Measurements from ENCODE around the gene PSMD10.

PSMD10 gene

GRCh38 chrX:108121291-108121690 is 29.9 kb upstream of the PSMD10 start:
- Histone ChIP-seq H2AK5ac (ENCODE audit: low read length) (no peak overlapping the region), H3K18ac (ENCODE audit: low read length) (no peak overlapping the region), H3K9ac (ENCODE audit: low read length) (no peak overlapping the region), H4K5ac (ENCODE audit: low read length) (no peak overlapping the region), H2BK15ac (replicated peaks; ENCODE audit: low read depth) (no peak overlapping the region), H3K79me1 (ENCODE audit: low read length) (no peaks in the 10 kb centered on the region), H3K4ac (ENCODE audit: low read depth, low read length) (no peak overlapping the region), H3K4me2 (ENCODE audit: low read length) (no peak overlapping the region), H2BK5ac (ENCODE audit: low read length) (no peak overlapping the region), H3K56ac (ENCODE audit: low read length) (no peak overlapping the region), H3K27me3 (ENCODE audit: insufficient read depth, low read length, poor library complexity) (no peaks in the 10 kb centered on the region), H3K79me2 (ENCODE audit: control insufficient read depth, insufficient read depth, low read length) (no peaks in the 10 kb centered on the region), H2BK120ac (ENCODE audit: low read depth, low read length) (no peak overlapping the region), H3K4me3 (ENCODE audit: low read length) (no peak overlapping the region), H3K4me1 (ENCODE audit: control insufficient read depth, low read depth, low read length) (no peaks in the 10 kb centered on the region), H4K8ac (ENCODE audit: low read depth, low read length) (no peak overlapping the region), H3K23ac (ENCODE audit: low read length) (no peak overlapping the region), H3K27ac (ENCODE audit: low read depth, low read length) (no peak overlapping the region), H3K36me3 (ENCODE audit: control insufficient read depth, insufficient read depth, low read length) (no peaks in the 10 kb centered on the region)
- no peak for DNase-seq
- no CpG with 5 or more reads among the region's 3 CpGs for WGBS (ENCODE audit: extremely low coverage, insufficient coverage, low lambda C conversion rate)

- Histone ChIP-seq H3K4me3 (ENCODE audit: low read length) (no peak overlapping the region), H2BK120ac (ENCODE audit: low read depth, low read length) (no peak overlapping the region), H2BK5ac (ENCODE audit: low read length) (no peak overlapping the region), H3K56ac (ENCODE audit: low read length) (no peak overlapping the region), H3K79me2 (ENCODE audit: control insufficient read depth, insufficient read depth, low read length) (no peaks in the 10 kb centered on the region), H3K18ac (ENCODE audit: low read length) (no peak overlapping the region), H2BK15ac (replicated peaks; ENCODE audit: low read depth) (no peak overlapping the region), H3K27ac (ENCODE audit: low read depth, low read length) (no peak overlapping the region), H3K4me2 (ENCODE audit: low read length) (no peak overlapping the region), H3K9ac (ENCODE audit: low read length) (no peak overlapping the region), H4K5ac (ENCODE audit: low read length) (no peak overlapping the region), H3K79me1 (ENCODE audit: low read length) (no peaks in the 10 kb centered on the region), H3K4me1 (ENCODE audit: control insufficient read depth, low read depth, low read length) (no peaks in the 10 kb centered on the region), H3K27me3 (ENCODE audit: insufficient read depth, low read length, poor library complexity) (no peaks in the 10 kb centered on the region), H4K8ac (ENCODE audit: low read depth, low read length) (no peak overlapping the region), H3K36me3 (ENCODE audit: control insufficient read depth, insufficient read depth, low read length) (no peaks in the 10 kb centered on the region), H2AK5ac (ENCODE audit: low read length) (no peak overlapping the region), H3K4ac (ENCODE audit: low read depth, low read length) (no peak overlapping the region), H3K23ac (ENCODE audit: low read length) (no peak overlapping the region)
- no CpG with 5 or more reads among the region's 3 CpGs for WGBS (ENCODE audit: extremely low coverage, insufficient coverage, low lambda C conversion rate)
- DNase-seq: no peak
These were observed 26.6 kb upstream of the PSMD10 start for GRCh38 chrX:108117988-108118387.

DNA sequence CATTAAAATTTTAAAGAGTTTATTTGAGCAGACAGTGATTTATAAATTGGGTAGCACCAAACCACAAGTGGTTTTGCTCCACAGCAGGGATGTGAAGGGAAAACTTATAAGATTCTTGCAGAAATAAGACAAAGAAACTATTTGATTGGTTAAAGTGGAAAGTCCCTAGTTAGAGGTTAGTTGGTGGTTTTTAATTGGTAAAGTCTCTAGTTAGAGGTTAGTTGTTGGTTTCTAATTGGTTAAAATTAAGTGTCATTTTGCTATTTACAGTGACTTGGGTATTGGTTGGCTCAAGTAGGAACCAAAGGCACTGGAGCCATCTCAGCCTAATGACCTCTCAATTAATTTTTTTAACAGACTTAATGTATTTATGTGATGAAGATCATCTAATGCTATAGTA is 23.2 kb upstream of the PSMD10 start:
- DNase-seq: no peak
- H3K27ac ChIP-seq (ENCODE audit: low read depth, low read length): no peak overlapping the region
- no peaks in the 10 kb centered on the region for H3K27me3 ChIP-seq (ENCODE audit: insufficient read depth, low read length, poor library complexity)
- H3K36me3 ChIP-seq (ENCODE audit: control insufficient read depth, insufficient read depth, low read length): no peaks in the 10 kb centered on the region
- no peaks in the 10 kb centered on the region for H3K4me1 ChIP-seq (ENCODE audit: control insufficient read depth, low read depth, low read length)
- H2AK5ac ChIP-seq (ENCODE audit: low read length): no peak overlapping the region
- H3K4me2 ChIP-seq (ENCODE audit: low read length): no peak overlapping the region
- no peak overlapping the region for H3K18ac ChIP-seq (ENCODE audit: low read length)
- no peak overlapping the region for H3K4ac ChIP-seq (ENCODE audit: low read depth, low read length)
- no peak overlapping the region for H3K4me3 ChIP-seq (ENCODE audit: low read length)
- H2BK15ac ChIP-seq (replicated peaks; ENCODE audit: low read depth): no peak overlapping the region
- no peak overlapping the region for H3K56ac ChIP-seq (ENCODE audit: low read length)
- H2BK5ac ChIP-seq (ENCODE audit: low read length): no peak overlapping the region
- H3K79me1 ChIP-seq (ENCODE audit: low read length): no peaks in the 10 kb centered on the region
- H3K9ac ChIP-seq (ENCODE audit: low read length): no peak overlapping the region
- no peak overlapping the region for H2BK120ac ChIP-seq (ENCODE audit: low read depth, low read length)
- H3K23ac ChIP-seq (ENCODE audit: low read length): no peak overlapping the region
- H4K5ac ChIP-seq (ENCODE audit: low read length): no peak overlapping the region
- no peak overlapping the region for H4K8ac ChIP-seq (ENCODE audit: low read depth, low read length)
- no peaks in the 10 kb centered on the region for H3K79me2 ChIP-seq (ENCODE audit: control insufficient read depth, insufficient read depth, low read length)

- no peak overlapping the region for H3K56ac ChIP-seq (ENCODE audit: low read length)
- no peak for DNase-seq
- H4K8ac ChIP-seq (ENCODE audit: low read depth, low read length): no peak overlapping the region
- no peaks in the 10 kb centered on the region for H3K4me1 ChIP-seq (ENCODE audit: control insufficient read depth, low read depth, low read length)
- no peak overlapping the region for H2BK5ac ChIP-seq (ENCODE audit: low read length)
- no peak overlapping the region for H3K18ac ChIP-seq (ENCODE audit: low read length)
- no peaks in the 10 kb centered on the region for H3K79me2 ChIP-seq (ENCODE audit: control insufficient read depth, insufficient read depth, low read length)
- no peak overlapping the region for H2BK120ac ChIP-seq (ENCODE audit: low read depth, low read length)
- H3K4me3 ChIP-seq (ENCODE audit: low read length): no peak overlapping the region
- no peak overlapping the region for H3K4ac ChIP-seq (ENCODE audit: low read depth, low read length)
- H3K27ac ChIP-seq (ENCODE audit: low read depth, low read length): no peak overlapping the region
- H3K27me3 ChIP-seq (ENCODE audit: insufficient read depth, low read length, poor library complexity): no peaks in the 10 kb centered on the region
- H3K9ac ChIP-seq (ENCODE audit: low read length): no peak overlapping the region
- no peaks in the 10 kb centered on the region for H3K36me3 ChIP-seq (ENCODE audit: control insufficient read depth, insufficient read depth, low read length)
- no peak overlapping the region for H3K4me2 ChIP-seq (ENCODE audit: low read length)
- no peak overlapping the region for H2BK15ac ChIP-seq (replicated peaks; ENCODE audit: low read depth)
- no peak overlapping the region for H2AK5ac ChIP-seq (ENCODE audit: low read length)
- H3K23ac ChIP-seq (ENCODE audit: low read length): no peak overlapping the region
- no peaks in the 10 kb centered on the region for H3K79me1 ChIP-seq (ENCODE audit: low read length)
- no peak overlapping the region for H4K5ac ChIP-seq (ENCODE audit: low read length)
These were observed 14.1 kb upstream of the PSMD10 start for GRCh38 chrX:108105473-108105872.

DNA sequence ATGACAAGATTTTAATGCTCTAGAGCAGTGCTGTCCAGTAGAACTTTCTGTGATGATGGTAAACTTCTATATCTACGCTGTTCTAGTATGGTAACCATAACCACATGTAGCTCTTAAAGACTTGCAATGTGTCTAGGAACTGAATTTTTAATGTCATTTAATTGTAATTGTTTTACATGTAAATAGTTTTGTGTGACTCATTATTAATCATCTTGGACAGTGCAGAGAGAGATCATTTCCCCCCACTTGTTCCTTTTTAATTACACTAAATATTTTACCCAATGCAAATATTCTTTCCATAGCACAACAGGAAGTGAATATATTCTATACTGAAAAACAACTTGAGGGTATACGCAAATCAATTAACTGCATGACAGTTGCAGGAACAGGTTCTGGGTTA is 6.0 kb upstream of the PSMD10 start:
- no peaks in the 10 kb centered on the region for H3K27me3 ChIP-seq (ENCODE audit: insufficient read depth, low read length, poor library complexity)

GRCh38 chrX:108091878-108092291 is 543 bp upstream of the PSMD10 start:
- no peak for DNase-seq
- H3K27ac ChIP-seq (ENCODE audit: low read depth, low read length): no peak overlapping the region
- H2BK15ac ChIP-seq (replicated peaks; ENCODE audit: low read depth): no peak overlapping the region

More for the DNA sequence above, 6.0 kb upstream of the PSMD10 start:
- no peak overlapping the region for H2BK15ac ChIP-seq (replicated peaks; ENCODE audit: low read depth)
- no peak overlapping the region for H3K27ac ChIP-seq (ENCODE audit: low read depth, low read length)
- H3K9ac ChIP-seq (ENCODE audit: low read length): no peak overlapping the region
- no peak overlapping the region for H2BK5ac ChIP-seq (ENCODE audit: low read length)
- H4K5ac ChIP-seq (ENCODE audit: low read length): no peak overlapping the region
- H3K23ac ChIP-seq (ENCODE audit: low read length): no peak overlapping the region
- H4K8ac ChIP-seq (ENCODE audit: low read depth, low read length): no peak overlapping the region
- no peak overlapping the region for H3K18ac ChIP-seq (ENCODE audit: low read length)
- H3K79me2 ChIP-seq (ENCODE audit: control insufficient read depth, insufficient read depth, low read length): no peaks in the 10 kb centered on the region
- no peak for DNase-seq
- no peaks in the 10 kb centered on the region for H3K4me1 ChIP-seq (ENCODE audit: control insufficient read depth, low read depth, low read length)
- no peaks in the 10 kb centered on the region for H3K36me3 ChIP-seq (ENCODE audit: control insufficient read depth, insufficient read depth, low read length)
- no peak overlapping the region for H2AK5ac ChIP-seq (ENCODE audit: low read length)
- no CpG with 5 or more reads among the region's 2 CpGs for WGBS (ENCODE audit: extremely low coverage, insufficient coverage, low lambda C conversion rate)
- H3K79me1 ChIP-seq (ENCODE audit: low read length): no peaks in the 10 kb centered on the region
- H2BK120ac ChIP-seq (ENCODE audit: low read depth, low read length): no peak overlapping the region
- no peak overlapping the region for H3K56ac ChIP-seq (ENCODE audit: low read length)
- H3K4me2 ChIP-seq (ENCODE audit: low read length): no peak overlapping the region
- H3K4me3 ChIP-seq (ENCODE audit: low read length): no peak overlapping the region
- no peak overlapping the region for H3K4ac ChIP-seq (ENCODE audit: low read depth, low read length)

More at GRCh38 chrX:108091878-108092291, 543 bp upstream of the PSMD10 start:
- Histone ChIP-seq H4K8ac (ENCODE audit: low read depth, low read length) (no peak overlapping the region), H3K27me3 (ENCODE audit: insufficient read depth, low read length, poor library complexity) (no peaks in the 10 kb centered on the region), H3K56ac (ENCODE audit: low read length) (peak overlapping the region; percentile 56), H3K4me3 (ENCODE audit: low read length) (peak overlapping the region; percentile 49), H2AK5ac (ENCODE audit: low read length) (no peak overlapping the region), H3K4me1 (ENCODE audit: control insufficient read depth, low read depth, low read length) (no peaks in the 10 kb centered on the region), H3K79me2 (ENCODE audit: control insufficient read depth, insufficient read depth, low read length) (no peaks in the 10 kb centered on the region), H3K79me1 (ENCODE audit: low read length) (no peaks in the 10 kb centered on the region), H2BK120ac (ENCODE audit: low read depth, low read length) (no peak overlapping the region), H3K4ac (ENCODE audit: low read depth, low read length) (no peak overlapping the region), H3K4me2 (ENCODE audit: low read length) (peak overlapping the region; percentile 68), H3K36me3 (ENCODE audit: control insufficient read depth, insufficient read depth, low read length) (no peaks in the 10 kb centered on the region), H3K23ac (ENCODE audit: low read length) (no peak overlapping the region), H4K5ac (ENCODE audit: low read length) (no peak overlapping the region), H3K18ac (ENCODE audit: low read length) (no peak overlapping the region), H2BK5ac (ENCODE audit: low read length) (no peak overlapping the region), H3K9ac (ENCODE audit: low read length) (peak overlapping the region; percentile 36)
- no CpG with 5 or more reads among the region's 15 CpGs for WGBS (ENCODE audit: extremely low coverage, insufficient coverage, low lambda C conversion rate)

All from mesendoderm (in vitro differentiated cells).